ENCODE measurements around the gene FAM200B. TPM values are rescaled to one million over a fixed set of nuclear protein-coding genes. Genes with fewer than 3 reads are reported as not detected.

FAM200B gene
- polyA plus RNA-seq, 1 donor (not counting 4 experiments of a cell fraction or from before 2014, with no cell fraction given): 36.6 TPM

DNA sequence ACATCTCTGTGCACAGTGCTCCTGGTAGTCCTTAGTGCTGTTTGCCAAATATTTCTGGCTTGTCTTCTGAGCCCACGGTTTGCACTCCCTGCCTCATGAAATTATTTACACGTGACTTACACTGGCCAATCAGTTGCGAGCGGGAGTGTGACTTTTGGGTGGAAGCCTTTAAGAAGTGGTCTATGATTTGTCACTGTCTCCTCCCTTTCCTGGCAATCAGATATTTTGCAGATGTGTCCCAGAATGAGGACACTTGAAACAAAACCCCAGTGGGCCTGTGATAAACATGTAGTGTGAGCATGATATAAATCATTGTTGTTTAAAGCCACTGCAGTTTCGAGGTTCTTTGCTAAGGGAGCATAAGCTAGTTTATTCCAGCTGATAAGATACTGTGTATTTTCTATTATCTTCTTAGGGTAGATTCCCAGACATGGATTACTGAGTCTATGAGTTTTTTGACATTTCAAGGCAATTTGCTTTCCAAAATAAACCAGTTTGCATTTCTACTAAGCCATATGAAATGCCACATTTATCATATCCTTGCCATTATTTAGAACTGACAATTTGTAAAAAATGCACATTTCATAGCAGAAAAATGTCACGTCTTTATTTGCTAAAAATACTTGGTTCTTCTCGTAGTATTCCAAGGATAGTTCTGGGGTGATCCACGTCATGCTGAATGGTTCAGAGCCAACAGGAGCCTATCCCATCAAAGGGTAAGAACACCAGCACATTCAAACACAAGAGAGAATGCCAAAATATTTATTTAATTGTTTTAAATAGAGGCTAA, 33.2 kb downstream of the FAM200B start:
- H3K4me2 ChIP-seq (ENCODE audit: control insufficient read depth, extremely low read depth, insufficient read depth, low read depth, low read length): no peak overlapping the region
- no peaks in the 10 kb centered on the region for H3K36me3 ChIP-seq (ENCODE audit: control insufficient read depth in 2 of 2, extremely low read depth in 1 of 2, insufficient read depth in 2 of 2, low read length in 2 of 2)
- no peaks in the 10 kb centered on the region for H3K27me3 ChIP-seq (ENCODE audit: control insufficient read depth, extremely low read depth, insufficient read depth, low read length)
- H3K4me1 ChIP-seq (ENCODE audit: control insufficient read depth, extremely low read depth, insufficient read depth, low read length): no peaks in the 10 kb centered on the region
- no peak for FAIRE-seq
- H4K20me1 ChIP-seq (ENCODE audit: control insufficient read depth, extremely low read depth, insufficient read depth, low read length): no peaks in the 10 kb centered on the region
- dilution Hi-C loops (cut with MboI; ENCODE audit: extremely low pct_ligation_motif_present, low sequenced_read_pairs): no loop called here
- H3K9me1 ChIP-seq (ENCODE audit: control insufficient read depth, extremely low read depth, insufficient read depth, low read length): no peaks in the 10 kb centered on the region
- H3K9me3 ChIP-seq (ENCODE audit: control insufficient read depth, low read depth, low read length): no peaks in the 10 kb centered on the region
- no peak overlapping the region for H3K27ac ChIP-seq (ENCODE audit: control insufficient read depth, insufficient read depth, low read length)
- DNase-seq (ENCODE audit: low read depth, low spot score): no peak
- no peaks in the 10 kb centered on the region for H3K79me2 ChIP-seq (ENCODE audit: control insufficient read depth, insufficient read depth, low read length)
- H3K4me3 ChIP-seq (ENCODE audit: control insufficient read depth in 2 of 3, extremely low read depth in 1 of 3, insufficient read depth in 2 of 3, low read depth in 1 of 3, low read length in 3 of 3): no peak overlapping the region
- H3K9ac ChIP-seq (ENCODE audit: control insufficient read depth, extremely low read depth, insufficient read depth, low read length): no peak overlapping the region
- no peak overlapping the region for H2AFZ ChIP-seq (ENCODE audit: control insufficient read depth, low read length)
- TF ChIP-seq EZH2 (IDR thresholded peaks at IDR 0.05; ENCODE audit: low read length): no peak
- TF ChIP-seq, protein P1, sequence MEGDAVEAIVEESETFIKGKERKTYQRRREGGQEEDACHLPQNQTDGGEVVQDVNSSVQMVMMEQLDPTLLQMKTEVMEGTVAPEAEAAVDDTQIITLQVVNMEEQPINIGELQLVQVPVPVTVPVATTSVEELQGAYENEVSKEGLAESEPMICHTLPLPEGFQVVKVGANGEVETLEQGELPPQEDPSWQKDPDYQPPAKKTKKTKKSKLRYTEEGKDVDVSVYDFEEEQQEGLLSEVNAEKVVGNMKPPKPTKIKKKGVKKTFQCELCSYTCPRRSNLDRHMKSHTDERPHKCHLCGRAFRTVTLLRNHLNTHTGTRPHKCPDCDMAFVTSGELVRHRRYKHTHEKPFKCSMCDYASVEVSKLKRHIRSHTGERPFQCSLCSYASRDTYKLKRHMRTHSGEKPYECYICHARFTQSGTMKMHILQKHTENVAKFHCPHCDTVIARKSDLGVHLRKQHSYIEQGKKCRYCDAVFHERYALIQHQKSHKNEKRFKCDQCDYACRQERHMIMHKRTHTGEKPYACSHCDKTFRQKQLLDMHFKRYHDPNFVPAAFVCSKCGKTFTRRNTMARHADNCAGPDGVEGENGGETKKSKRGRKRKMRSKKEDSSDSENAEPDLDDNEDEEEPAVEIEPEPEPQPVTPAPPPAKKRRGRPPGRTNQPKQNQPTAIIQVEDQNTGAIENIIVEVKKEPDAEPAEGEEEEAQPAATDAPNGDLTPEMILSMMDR (optimal IDR thresholded peaks at IDR 0.05 in 1 of 3, IDR thresholded peaks at IDR 0.05 in 1 of 3, conservative IDR thresholded peaks at IDR 0.05 in 1 of 3; ENCODE audit: extremely low read depth in 1 of 3, insufficient read depth in 2 of 3, low read length in 3 of 3): no peak

DNA sequence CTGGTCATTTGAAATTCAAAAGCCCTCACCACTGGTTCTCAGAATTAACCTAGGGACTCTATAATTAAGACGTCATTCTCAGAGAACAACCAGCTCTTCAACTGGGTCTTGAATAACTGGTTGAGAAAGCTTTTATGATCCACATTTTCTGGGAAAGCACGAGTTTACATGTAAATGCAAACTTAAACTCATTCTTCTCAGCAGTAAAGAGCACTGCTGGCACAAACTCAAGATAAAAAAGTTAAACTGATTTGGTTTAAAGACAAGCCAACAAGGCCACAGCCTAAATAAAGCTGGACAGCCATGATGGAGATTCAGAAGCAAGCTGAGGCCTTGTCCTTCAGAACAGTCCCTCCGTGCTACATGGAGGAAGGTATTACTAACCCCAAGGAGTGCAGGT, 34.5 kb downstream of the FAM200B start:
- Histone ChIP-seq H3K4me3 (ENCODE audit: control insufficient read depth in 2 of 3, extremely low read depth in 1 of 3, insufficient read depth in 2 of 3, low read depth in 1 of 3, low read length in 3 of 3) (no peak overlapping the region), H3K36me3 (ENCODE audit: control insufficient read depth in 2 of 2, extremely low read depth in 1 of 2, insufficient read depth in 2 of 2, low read length in 2 of 2) (no peaks in the 10 kb centered on the region), H3K9me3 (ENCODE audit: control insufficient read depth, low read depth, low read length) (no peaks in the 10 kb centered on the region), H3K9me1 (ENCODE audit: control insufficient read depth, extremely low read depth, insufficient read depth, low read length) (no peaks in the 10 kb centered on the region), H4K20me1 (ENCODE audit: control insufficient read depth, extremely low read depth, insufficient read depth, low read length) (no peaks in the 10 kb centered on the region), H3K4me2 (ENCODE audit: control insufficient read depth, extremely low read depth, insufficient read depth, low read depth, low read length) (no peak overlapping the region), H3K79me2 (ENCODE audit: control insufficient read depth, insufficient read depth, low read length) (no peaks in the 10 kb centered on the region), H3K4me1 (ENCODE audit: control insufficient read depth, extremely low read depth, insufficient read depth, low read length) (no peaks in the 10 kb centered on the region), H2AFZ (ENCODE audit: control insufficient read depth, low read length) (no peak overlapping the region), H3K27me3 (ENCODE audit: control insufficient read depth, extremely low read depth, insufficient read depth, low read length) (no peaks in the 10 kb centered on the region), H3K27ac (ENCODE audit: control insufficient read depth, insufficient read depth, low read length) (no peak overlapping the region), H3K9ac (ENCODE audit: control insufficient read depth, extremely low read depth, insufficient read depth, low read length) (no peak overlapping the region)
- DNase-seq (ENCODE audit: low read depth, low spot score) (no peak), FAIRE-seq (no peak)
- dilution Hi-C loops (cut with MboI; ENCODE audit: extremely low pct_ligation_motif_present, low sequenced_read_pairs): no loop called here
- no peak for TF ChIP-seq EZH2 (IDR thresholded peaks at IDR 0.05; ENCODE audit: low read length)
- TF ChIP-seq, protein P1 (optimal IDR thresholded peaks at IDR 0.05 in 1 of 3, IDR thresholded peaks at IDR 0.05 in 1 of 3, conservative IDR thresholded peaks at IDR 0.05 in 1 of 3; ENCODE audit: extremely low read depth in 1 of 3, insufficient read depth in 2 of 3, low read length in 3 of 3): no peak

All from keratinocyte (primary cell).